ENCODE measurements around the gene PREX1. TPM values are rescaled to one million over a fixed set of nuclear protein-coding genes. Genes with fewer than 3 reads are reported as not detected.
"Not testable (repeated sequence)": the region's sequence is repeated elsewhere in the genome, so short reads cannot be mapped to it uniquely, and the experiment has no call there.

Gene PREX1
- polyA plus RNA-seq, 1 of the 3 experiments (the other 2 are of a cell fraction), result 5.3 TPM

GRCh38 chr20:48844996-48845395, 17.2 kb upstream of the PREX1 start:
- no peak overlapping the region for H3K9ac ChIP-seq
- H3F3A ChIP-seq (replicated peaks; ENCODE audit: insufficient read depth), result peaks cover 22% of the 10 kb centered on the region
- no peaks in the 10 kb centered on the region for H3K79me2 ChIP-seq (ENCODE audit: insufficient read depth)
- H4K20me1 ChIP-seq (ENCODE audit: insufficient read depth), result no peaks in the 10 kb centered on the region
- ChIA-PET CTCF (interaction anchor here (1.3 to 1.5 kb wide), 3 partner anchors 17 to 187 kb away, joined by 5 to 6 read pairs (median 6); no protein-coding TSS in a partner anchor), POLR2A (no interaction called here)
- 59% methylated on average over 4 of the region's 4 CpGs for WGBS (ENCODE audit: low lambda C conversion rate)
- no peak overlapping the region for H3K4me2 ChIP-seq
- no peaks in the 10 kb centered on the region for H3K27me3 ChIP-seq (ENCODE audit: insufficient read depth)
- peaks cover 11 to 26% of the 10 kb centered on the region in 2 experiments; a peak in 2 of 4 replicates for H3K4me1 ChIP-seq (ENCODE audit: control insufficient read depth in 1 of 2, insufficient read depth in 2 of 2, low read depth in 1 of 2, low read length in 1 of 2)
- no peak overlapping the region for H3K27ac ChIP-seq (ENCODE audit: low read depth in 2 of 2, low read length in 1 of 2)
- no peaks in the 10 kb centered on the region for H3K36me3 ChIP-seq (replicated peaks in 1 of 2; ENCODE audit: control insufficient read depth in 1 of 2, insufficient read depth in 2 of 2, low read length in 1 of 2)
- no peaks in the 10 kb centered on the region for H3K9me2 ChIP-seq
- H3K9me3 ChIP-seq, result no peaks in the 10 kb centered on the region
- TF ChIP-seq RFX5 (IDR thresholded peaks at IDR 0.05; ENCODE audit: low read length), result no peak
- no peak for TF ChIP-seq USF2 (IDR thresholded peaks at IDR 0.05; ENCODE audit: borderline replicate concordance, low read depth, low read length)
- TF ChIP-seq RXRA (IDR thresholded peaks at IDR 0.05; ENCODE audit: borderline replicate concordance, low read depth), result no peak
- TF ChIP-seq FOSL2 (IDR thresholded peaks at IDR 0.05; ENCODE audit: borderline replicate concordance, low read depth), result no peak
- TF ChIP-seq USF1 (IDR thresholded peaks at IDR 0.05; ENCODE audit: borderline replicate concordance, low read depth), result no peak
- TF ChIP-seq, protein P1, sequence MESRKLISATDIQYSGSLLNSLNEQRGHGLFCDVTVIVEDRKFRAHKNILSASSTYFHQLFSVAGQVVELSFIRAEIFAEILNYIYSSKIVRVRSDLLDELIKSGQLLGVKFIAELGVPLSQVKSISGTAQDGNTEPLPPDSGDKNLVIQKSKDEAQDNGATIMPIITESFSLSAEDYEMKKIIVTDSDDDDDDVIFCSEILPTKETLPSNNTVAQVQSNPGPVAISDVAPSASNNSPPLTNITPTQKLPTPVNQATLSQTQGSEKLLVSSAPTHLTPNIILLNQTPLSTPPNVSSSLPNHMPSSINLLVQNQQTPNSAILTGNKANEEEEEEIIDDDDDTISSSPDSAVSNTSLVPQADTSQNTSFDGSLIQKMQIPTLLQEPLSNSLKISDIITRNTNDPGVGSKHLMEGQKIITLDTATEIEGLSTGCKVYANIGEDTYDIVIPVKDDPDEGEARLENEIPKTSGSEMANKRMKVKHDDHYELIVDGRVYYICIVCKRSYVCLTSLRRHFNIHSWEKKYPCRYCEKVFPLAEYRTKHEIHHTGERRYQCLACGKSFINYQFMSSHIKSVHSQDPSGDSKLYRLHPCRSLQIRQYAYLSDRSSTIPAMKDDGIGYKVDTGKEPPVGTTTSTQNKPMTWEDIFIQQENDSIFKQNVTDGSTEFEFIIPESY (IDR thresholded peaks at IDR 0.05; ENCODE audit: borderline replicate concordance, low read depth), result no peak
- TF ChIP-seq TEAD4 (IDR thresholded peaks at IDR 0.05; ENCODE audit: borderline replicate concordance, insufficient read depth), result no peak
- TF ChIP-seq EP300 (IDR thresholded peaks at IDR 0.05; ENCODE audit: borderline replicate concordance in 1 of 2, low read depth in 1 of 2, low read length in 1 of 2), result no peak
- no peak for TF ChIP-seq GABPA (IDR thresholded peaks at IDR 0.05; ENCODE audit: low read depth)
- no peak overlapping the region for H3K4me3 ChIP-seq (ENCODE audit: low read depth in 2 of 2, low read length in 1 of 2)
- H2AFZ ChIP-seq (ENCODE audit: low read depth), result no peak overlapping the region
- DNase-seq, result no peak

DNA sequence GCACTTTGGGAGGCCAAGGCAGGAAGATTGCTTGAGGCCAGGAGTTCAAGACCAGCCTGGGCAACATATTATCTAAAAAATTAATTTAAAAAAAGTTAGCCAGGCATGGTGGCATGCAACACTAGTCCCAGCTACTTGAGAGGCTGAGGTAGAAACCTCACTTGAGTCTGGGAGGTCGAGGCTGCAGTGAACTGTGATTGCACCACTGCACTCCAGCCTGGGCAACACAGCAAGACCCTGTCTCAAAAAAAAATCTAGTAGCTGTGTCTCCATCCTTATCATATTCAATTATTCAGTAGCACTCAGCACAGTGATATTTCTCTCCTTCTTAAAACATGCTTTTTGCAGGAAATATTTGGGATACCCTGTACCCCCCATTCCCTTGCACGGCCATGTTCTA, 16.1 kb upstream of the PREX1 start:
- DNase-seq; POLR2A ChIA-PET; H3K36me3 ChIP-seq (replicated peaks in 1 of 2; ENCODE audit: control insufficient read depth in 1 of 2, insufficient read depth in 2 of 2, low read length in 1 of 2); H3K9ac ChIP-seq; H3K4me2 ChIP-seq; H3K4me3 ChIP-seq (ENCODE audit: low read depth in 2 of 2, low read length in 1 of 2); H3K27ac ChIP-seq (ENCODE audit: low read depth in 2 of 2, low read length in 1 of 2); H4K20me1 ChIP-seq (ENCODE audit: insufficient read depth); CTCF ChIA-PET; H2AFZ ChIP-seq (ENCODE audit: low read depth); H3K9me2 ChIP-seq; H3K27me3 ChIP-seq (ENCODE audit: insufficient read depth); H3K79me2 ChIP-seq (ENCODE audit: insufficient read depth); H3K9me3 ChIP-seq: not testable (repeated sequence)
- 78% methylated on average over 2 of the region's 2 CpGs for WGBS (ENCODE audit: low lambda C conversion rate)
- H3F3A ChIP-seq (replicated peaks; ENCODE audit: insufficient read depth), result peaks cover 13% of the 10 kb centered on the region
- H3K4me1 ChIP-seq (ENCODE audit: control insufficient read depth in 1 of 2, insufficient read depth in 2 of 2, low read depth in 1 of 2, low read length in 1 of 2), result peaks cover 11 to 26% of the 10 kb centered on the region in 2 experiments; a peak in 2 of 4 replicates
